HEK293T (cell line): ENCODE measurements around the gene SFTPA1.

Experiments used
- ARNT ChIP-seq: fragments of 450-650 bp; IDR thresholded peaks from 2 replicates; pipeline ENCODE4 v1.6.1; 2017; ENCODE audit warnings: mild to moderate bottlenecking
- BHLHE40 ChIP-seq: fragments of 450-650 bp; IDR thresholded peaks from 2 replicates; pipeline ENCODE4 v1.6.1; 2016; ENCODE audit warnings: mild to moderate bottlenecking, moderate library complexity, borderline replicate concordance
- NFRKB ChIP-seq: fragments of 450-650 bp; IDR thresholded peaks from 2 replicates; pipeline ENCODE4 v1.6.1; 2016; ENCODE audit warnings: mild to moderate bottlenecking, moderate library complexity
- PKNOX1 ChIP-seq: fragments of 450-650 bp; IDR thresholded peaks from 2 replicates; pipeline ENCODE4 v1.6.1; 2016
- ZNF384 ChIP-seq: fragments of 450-650 bp; IDR thresholded peaks from 2 replicates; pipeline ENCODE4 v1.6.1; 2016

- TF ChIP-seq BHLHE40: no peak
- no peak for TF ChIP-seq PKNOX1
- TF ChIP-seq NFRKB: no peak
- no peak for TF ChIP-seq ZNF384
- no peak for TF ChIP-seq ARNT
Observed at GRCh38 chr10:79595510-79595909, 15.2 kb upstream of the SFTPA1 start.
